ENCODE data around the gene CRYBB2.
"Not testable (repeated sequence)": the region's sequence is repeated elsewhere in the genome, so short reads cannot be mapped to it uniquely, and the experiment has no call there.

CRYBB2 gene

DNA sequence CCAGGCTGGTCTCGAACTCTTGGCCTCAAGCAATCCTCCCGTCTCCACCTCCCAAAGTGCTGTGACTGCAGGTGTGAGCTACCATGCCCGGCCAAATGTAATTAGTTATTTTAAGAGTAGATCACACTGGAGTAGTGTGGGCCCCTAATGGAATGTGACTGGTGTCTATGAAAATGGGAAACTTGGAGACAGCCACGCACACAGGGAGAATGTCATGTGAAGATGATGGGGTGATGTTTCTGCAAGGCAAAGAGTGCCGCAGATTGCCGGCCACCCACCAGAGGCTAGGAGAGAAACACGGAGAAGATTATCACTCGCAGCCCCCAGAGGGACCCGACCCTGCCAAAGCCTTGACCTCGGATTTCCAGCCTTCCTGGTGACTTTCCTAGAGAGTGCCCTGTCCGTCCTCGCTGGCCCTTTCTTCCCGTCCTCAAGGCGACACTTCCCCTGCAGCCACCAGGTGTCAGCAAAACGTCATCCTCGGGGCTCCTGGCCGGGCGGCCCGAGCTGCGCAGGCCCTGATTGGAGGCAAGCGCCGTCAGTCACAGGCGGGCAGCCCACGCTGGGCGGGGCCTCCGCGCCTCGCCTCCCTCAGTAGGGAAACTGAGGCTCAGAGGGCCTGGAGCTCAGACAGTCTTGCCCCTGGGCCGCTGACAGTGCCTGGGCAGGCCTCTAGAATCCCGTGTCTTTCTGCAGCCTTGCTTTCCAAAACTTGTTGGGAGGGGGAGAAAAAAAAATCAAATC, 16.3 kb downstream of the CRYBB2 start:
- TF ChIP-seq, protein P1, sequence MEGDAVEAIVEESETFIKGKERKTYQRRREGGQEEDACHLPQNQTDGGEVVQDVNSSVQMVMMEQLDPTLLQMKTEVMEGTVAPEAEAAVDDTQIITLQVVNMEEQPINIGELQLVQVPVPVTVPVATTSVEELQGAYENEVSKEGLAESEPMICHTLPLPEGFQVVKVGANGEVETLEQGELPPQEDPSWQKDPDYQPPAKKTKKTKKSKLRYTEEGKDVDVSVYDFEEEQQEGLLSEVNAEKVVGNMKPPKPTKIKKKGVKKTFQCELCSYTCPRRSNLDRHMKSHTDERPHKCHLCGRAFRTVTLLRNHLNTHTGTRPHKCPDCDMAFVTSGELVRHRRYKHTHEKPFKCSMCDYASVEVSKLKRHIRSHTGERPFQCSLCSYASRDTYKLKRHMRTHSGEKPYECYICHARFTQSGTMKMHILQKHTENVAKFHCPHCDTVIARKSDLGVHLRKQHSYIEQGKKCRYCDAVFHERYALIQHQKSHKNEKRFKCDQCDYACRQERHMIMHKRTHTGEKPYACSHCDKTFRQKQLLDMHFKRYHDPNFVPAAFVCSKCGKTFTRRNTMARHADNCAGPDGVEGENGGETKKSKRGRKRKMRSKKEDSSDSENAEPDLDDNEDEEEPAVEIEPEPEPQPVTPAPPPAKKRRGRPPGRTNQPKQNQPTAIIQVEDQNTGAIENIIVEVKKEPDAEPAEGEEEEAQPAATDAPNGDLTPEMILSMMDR (IDR thresholded peaks at IDR 0.05; ENCODE audit: borderline replicate concordance, insufficient read depth, low read depth, low read length), result peak; percentile 88
- no peak overlapping the region for H3K4me3 ChIP-seq (ENCODE audit: low read depth, low read length)

DNA sequence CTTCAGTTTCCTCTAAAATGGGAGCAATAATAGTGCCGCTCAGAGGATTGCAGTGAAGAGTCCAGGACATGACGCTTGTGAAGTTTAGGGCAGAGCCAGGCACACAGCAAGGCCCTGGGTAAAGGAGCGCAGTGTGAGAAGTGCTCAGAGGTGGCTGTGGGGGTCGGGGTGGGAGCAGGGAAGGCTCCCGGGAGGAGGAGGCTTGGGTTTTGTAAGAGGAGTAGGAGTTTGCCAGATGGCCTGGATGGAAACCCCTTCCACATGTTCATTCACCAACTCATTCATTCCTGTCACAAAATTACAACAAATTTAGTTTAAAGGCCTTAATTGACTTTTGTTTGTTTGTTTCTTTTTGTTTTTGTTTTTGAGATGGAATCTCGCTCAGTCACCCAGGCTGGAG, 17.0 kb downstream of the CRYBB2 start:
- no peak overlapping the region for H3K4me3 ChIP-seq (ENCODE audit: low read depth, low read length)
- TF ChIP-seq, protein P1 (IDR thresholded peaks at IDR 0.05; ENCODE audit: borderline replicate concordance, insufficient read depth, low read depth, low read length), result no peak

DNA sequence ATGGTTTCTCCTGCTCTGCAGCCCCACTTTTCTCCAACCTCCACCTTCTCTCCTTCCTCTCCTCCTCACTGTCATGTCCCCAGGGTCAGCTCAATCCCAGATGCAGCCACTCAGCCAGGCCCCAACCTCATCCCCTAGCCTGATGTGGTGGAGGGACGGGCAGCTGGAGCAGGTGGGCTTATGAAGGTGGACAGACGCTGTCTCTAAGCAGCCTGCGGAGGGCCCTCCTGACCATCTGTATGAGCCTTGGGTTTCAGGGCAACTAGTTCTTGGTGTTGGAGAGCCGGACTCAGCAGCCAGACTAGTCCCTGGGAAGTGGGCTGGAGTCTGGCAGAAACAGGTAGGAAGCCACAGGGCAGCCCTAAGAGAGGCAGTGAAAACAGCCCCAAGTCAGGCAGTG, 18.1 kb downstream of the CRYBB2 start:
- TF ChIP-seq, protein P1 (IDR thresholded peaks at IDR 0.05; ENCODE audit: borderline replicate concordance, insufficient read depth, low read depth, low read length), result no peak
- no peak overlapping the region for H3K4me3 ChIP-seq (ENCODE audit: low read depth, low read length)

DNA sequence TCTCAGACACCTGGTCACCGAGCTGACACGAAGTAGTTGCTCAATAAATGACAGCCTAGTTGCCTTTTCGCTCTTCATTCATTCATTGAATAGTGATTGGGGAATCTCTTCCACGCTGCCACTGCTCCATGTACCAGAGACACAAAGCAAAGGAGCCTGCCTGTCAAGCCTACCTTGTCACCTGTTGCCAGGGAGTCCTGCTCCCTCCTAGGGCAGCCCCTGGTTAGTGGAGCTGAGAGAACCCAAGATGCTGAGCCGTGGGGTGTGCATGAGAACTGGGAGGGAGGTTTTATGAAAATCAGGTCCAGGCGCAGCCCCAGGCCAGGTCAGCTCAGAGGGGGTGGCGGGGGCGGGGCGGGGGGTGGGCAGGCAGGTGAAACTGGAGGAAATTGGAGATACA, 18.6 kb downstream of the CRYBB2 start:
- H3K4me3 ChIP-seq (ENCODE audit: low read depth, low read length), result not testable (repeated sequence)

DNA sequence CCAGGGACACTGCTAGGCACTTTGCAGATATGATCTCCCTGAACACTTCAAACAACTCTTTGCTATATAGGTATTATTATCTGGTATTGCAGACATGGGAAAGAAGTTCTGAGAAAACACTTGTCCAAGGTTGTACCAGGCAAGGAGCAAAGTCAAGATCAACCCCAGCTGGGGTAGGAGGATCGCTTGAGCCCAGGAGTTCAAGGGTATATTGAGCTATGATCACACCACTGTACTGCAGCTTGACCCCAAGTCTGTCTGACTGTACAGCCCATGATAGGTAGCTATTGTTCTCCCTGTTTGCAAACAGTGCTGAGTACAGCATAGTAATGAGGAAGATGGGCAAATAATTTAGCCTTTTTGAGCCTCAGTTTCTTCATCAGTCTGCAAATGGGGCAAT, 35.7 kb downstream of the CRYBB2 start:
- H3K4me3 ChIP-seq (ENCODE audit: low read depth, low read length), result not testable (repeated sequence)

DNA sequence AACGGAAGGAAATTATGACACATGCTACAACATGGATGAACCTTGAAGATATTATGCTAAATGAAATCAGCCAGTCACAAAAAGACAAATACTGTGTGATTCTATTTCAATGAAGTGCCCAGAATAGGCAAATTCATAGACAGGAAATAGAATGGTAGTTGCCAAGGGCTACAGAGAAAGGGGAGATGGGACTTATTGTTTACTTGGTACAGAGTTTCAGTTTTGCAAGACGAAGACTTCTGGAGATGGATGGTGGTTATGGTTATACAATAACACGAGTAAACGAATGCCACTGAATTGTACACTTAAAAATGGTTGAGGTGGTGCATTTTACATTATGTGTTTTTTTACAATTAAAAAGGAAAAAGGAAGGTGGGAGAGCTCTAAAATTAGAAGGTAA, 48.1 kb downstream of the CRYBB2 start:
- not testable (repeated sequence) for H3K4me3 ChIP-seq (ENCODE audit: low read depth, low read length)

DNA sequence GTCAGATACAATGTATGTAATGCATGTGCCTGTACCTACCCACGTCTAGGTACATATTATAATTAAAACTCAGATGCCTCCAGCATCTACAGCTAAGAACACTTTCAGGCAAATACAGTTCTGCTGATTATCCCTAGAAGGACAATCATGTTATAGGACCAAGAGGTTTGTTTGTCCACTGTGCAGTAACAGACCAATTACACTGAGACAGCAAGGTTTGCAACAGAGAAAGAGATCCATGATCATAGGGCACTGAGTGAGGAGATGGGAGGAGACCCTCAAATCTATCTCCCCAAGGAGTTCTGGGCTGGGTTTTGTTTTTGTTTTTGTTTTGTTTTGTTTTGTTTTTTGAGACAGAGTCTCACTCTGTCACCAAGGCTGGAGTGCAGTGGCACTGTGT, 49.5 kb downstream of the CRYBB2 start:
- not testable (repeated sequence) for H3K4me3 ChIP-seq (ENCODE audit: low read depth, low read length)

DNA sequence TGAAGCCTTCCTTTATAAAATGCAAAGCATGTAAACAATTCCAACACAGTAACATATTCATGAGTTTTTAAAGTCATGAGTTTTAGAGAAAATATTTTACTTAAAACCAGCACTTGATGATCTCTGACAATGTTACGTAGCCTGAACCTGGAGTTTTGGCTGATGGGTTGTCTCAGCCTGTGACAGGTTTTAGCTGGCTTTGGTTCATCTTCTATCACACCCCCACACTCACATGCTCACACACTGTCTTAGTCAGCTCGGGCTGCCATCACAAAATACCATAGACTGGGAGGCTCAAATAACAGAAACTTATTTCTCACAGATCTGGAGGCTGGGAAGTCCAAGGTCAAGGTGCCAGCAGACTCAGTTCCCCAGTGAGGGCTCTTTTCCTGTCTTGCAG, 50.6 kb downstream of the CRYBB2 start:
- not testable (repeated sequence) for H3K4me3 ChIP-seq (ENCODE audit: low read depth, low read length)

DNA sequence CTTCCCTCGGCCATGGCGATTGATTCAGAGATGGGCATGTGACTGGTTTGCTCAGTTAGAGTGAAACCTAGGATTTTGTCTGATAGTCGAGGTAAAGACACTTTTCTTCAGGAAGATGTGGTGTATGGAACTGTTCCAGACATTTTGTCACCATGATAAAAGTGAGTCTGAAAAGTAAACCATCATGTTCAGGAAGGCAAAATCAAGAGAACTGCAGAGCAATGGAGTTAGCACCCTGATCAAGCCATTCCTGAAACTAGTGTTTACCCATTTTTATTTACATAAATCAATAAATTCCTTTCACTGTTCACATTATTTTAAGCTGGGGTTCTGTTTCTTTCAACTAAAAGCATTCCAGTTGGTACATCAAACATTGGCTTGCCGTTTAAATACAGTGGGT, 53.8 kb downstream of the CRYBB2 start:
- not testable (repeated sequence) for H3K4me3 ChIP-seq (ENCODE audit: low read depth, low read length)

DNA sequence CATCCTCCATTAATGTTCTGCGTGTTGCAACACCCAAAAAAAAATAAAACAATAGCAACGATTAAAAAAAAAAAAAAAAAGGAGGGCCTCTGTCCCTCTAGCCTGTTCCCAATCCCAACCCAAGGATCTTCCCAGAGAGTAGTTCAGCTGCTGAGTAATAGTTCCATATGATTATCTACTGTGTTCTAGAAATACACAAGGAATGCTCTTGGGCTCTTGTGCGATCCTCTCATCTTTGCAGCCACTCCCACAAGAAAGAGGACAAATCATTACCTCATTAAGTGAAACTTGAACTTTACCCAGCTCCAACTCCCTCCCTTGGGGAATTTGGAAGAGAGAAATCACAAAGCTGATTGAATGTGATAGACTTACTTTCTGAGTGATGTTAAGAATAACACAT, 54.5 kb downstream of the CRYBB2 start:
- not testable (repeated sequence) for H3K4me3 ChIP-seq (ENCODE audit: low read depth, low read length)

DNA sequence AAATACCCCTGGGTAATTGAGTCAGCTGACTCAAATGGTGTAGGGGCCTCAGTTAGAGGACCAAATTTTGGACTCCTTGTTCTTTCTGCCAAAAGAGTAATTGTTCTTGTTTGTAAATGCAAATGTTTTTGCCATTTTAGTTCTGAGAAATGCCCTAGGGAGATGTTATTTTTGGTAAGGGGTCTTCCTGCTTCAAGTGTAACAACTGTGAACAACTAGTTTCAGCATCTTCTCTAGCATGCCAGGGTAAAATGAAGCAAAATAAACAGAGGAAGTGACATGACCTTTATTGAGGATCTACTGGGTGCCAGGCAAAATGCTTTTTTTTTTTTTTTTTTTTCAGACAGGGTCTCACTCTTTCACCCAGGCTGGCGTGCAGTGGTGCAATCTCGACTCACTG, 60.7 kb downstream of the CRYBB2 start:
- not testable (repeated sequence) for H3K4me3 ChIP-seq (ENCODE audit: low read depth, low read length)

Data from GM12875 (cell line).